HEK293T (cell line): ENCODE data around the gene PICALM.

Experiments
- CTCF ChIA-PET: fragments of 350-600 bp; formaldehyde crosslinking; extraction: SDS; loops from one replicate; lab custom pipeline; 2021; ENCODE audit warnings: antibody characterized with exemption, inconsistent platforms; lab: Yijun Ruan, JAX
- POLR2A ChIA-PET: fragments of 350-600 bp; formaldehyde crosslinking; extraction: SDS; loops from one replicate; lab custom pipeline; 2020; ENCODE audit warnings: antibody characterized with exemption, inconsistent platforms; lab: Yijun Ruan, JAX
- DNase-seq: peaks from one replicate; pipeline ENCODE4 v3.0.0; 2012; ENCODE audit warnings: mixed read lengths; ENCODE audit errors: extremely low spot score
- ARNT ChIP-seq: fragments of 450-650 bp; IDR thresholded peaks from 2 replicates; pipeline ENCODE4 v1.6.1; 2017; ENCODE audit warnings: mild to moderate bottlenecking
- BHLHE40 ChIP-seq: fragments of 450-650 bp; IDR thresholded peaks from 2 replicates; pipeline ENCODE4 v1.6.1; 2016; ENCODE audit warnings: mild to moderate bottlenecking, moderate library complexity, borderline replicate concordance
- CTBP1 ChIP-seq: fragments of 450-650 bp; IDR thresholded peaks from 2 replicates; pipeline ENCODE4 v1.6.1; 2016; ENCODE audit warnings: borderline replicate concordance
- ELF4 ChIP-seq: fragments of 450-650 bp; IDR thresholded peaks from 2 replicates; pipeline ENCODE4 v1.6.1; 2017; ENCODE audit warnings: antibody characterized with exemption
- FOXA1 ChIP-seq: fragments of 450-650 bp; IDR thresholded peaks from 2 replicates; pipeline ENCODE4 v1.6.1; 2016; ENCODE audit warnings: mild to moderate bottlenecking
- FOXK2 ChIP-seq: fragments of 450-650 bp; IDR thresholded peaks from 2 replicates; pipeline ENCODE4 v1.6.1; 2016; ENCODE audit warnings: mild to moderate bottlenecking
- FOXM1 ChIP-seq: fragments of 450-650 bp; IDR thresholded peaks from 2 replicates; pipeline ENCODE4 v1.6.1; 2017; ENCODE audit warnings: mild to moderate bottlenecking, borderline replicate concordance
- HDGF ChIP-seq: fragments of 450-650 bp; IDR thresholded peaks from 2 replicates; pipeline ENCODE4 v1.6.1; 2017; ENCODE audit warnings: antibody characterized with exemption, borderline replicate concordance
- L3MBTL2 ChIP-seq: fragments of 450-650 bp; conservative IDR thresholded peaks from 2 replicates; pipeline ENCODE4 v1.6.1; 2016; ENCODE audit warnings: mild to moderate bottlenecking
- LEF1 ChIP-seq: fragments of 450-650 bp; IDR thresholded peaks from 2 replicates; pipeline ENCODE4 v1.6.1; 2017; ENCODE audit warnings: mild to moderate bottlenecking, borderline replicate concordance
- NFRKB ChIP-seq: fragments of 450-650 bp; IDR thresholded peaks from 2 replicates; pipeline ENCODE4 v1.6.1; 2016; ENCODE audit warnings: mild to moderate bottlenecking, moderate library complexity
- SP1 ChIP-seq: fragments of 450-650 bp; IDR thresholded peaks from 2 replicates; pipeline ENCODE4 v1.6.1; 2017
- SUZ12 ChIP-seq: fragments of 450-650 bp; IDR thresholded peaks from 2 replicates; pipeline ENCODE4 v1.6.1; 2016; ENCODE audit warnings: mild to moderate bottlenecking
- TARDBP ChIP-seq: fragments of 450-650 bp; IDR thresholded peaks from 2 replicates; pipeline ENCODE4 v1.6.1; 2016
- ZNF384 ChIP-seq: fragments of 450-650 bp; IDR thresholded peaks from 2 replicates; pipeline ENCODE4 v1.6.1; 2016
- TF ChIP-seq, protein P1 (sequence below): fragments of 450-650 bp; IDR thresholded peaks from 2 replicates; pipeline ENCODE4 v1.6.1; 2016

The PICALM gene

DNA sequence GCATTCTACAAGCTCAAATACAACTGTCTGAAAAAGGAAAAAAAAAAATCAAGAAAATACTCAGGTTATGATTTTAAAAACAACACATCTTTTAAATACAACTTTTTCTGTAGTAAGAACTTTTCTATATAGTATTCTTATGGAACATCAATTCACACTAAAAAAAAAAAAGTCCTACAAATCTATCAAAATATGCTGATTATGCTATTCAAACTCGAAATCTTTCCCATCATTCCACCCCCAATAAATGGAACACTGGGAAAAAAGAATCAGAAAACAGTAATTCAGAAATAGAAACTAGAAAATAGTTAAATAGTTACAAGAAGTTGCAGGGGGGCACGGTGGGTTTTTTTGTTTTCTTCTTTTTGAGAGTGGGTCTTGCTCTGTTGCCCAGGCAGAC lies 77.4 kb downstream of the PICALM start:
- TF ChIP-seq FOXM1 = no peak
- no peak for TF ChIP-seq NFRKB
- TF ChIP-seq L3MBTL2 = no peak
- no peak for TF ChIP-seq CTBP1
- TF ChIP-seq BHLHE40 = no peak
- TF ChIP-seq LEF1 = no peak
- TF ChIP-seq ELF4 = no peak
- TF ChIP-seq ARNT = no peak
- no peak for TF ChIP-seq TARDBP
- TF ChIP-seq HDGF = no peak
- TF ChIP-seq, protein P1, sequence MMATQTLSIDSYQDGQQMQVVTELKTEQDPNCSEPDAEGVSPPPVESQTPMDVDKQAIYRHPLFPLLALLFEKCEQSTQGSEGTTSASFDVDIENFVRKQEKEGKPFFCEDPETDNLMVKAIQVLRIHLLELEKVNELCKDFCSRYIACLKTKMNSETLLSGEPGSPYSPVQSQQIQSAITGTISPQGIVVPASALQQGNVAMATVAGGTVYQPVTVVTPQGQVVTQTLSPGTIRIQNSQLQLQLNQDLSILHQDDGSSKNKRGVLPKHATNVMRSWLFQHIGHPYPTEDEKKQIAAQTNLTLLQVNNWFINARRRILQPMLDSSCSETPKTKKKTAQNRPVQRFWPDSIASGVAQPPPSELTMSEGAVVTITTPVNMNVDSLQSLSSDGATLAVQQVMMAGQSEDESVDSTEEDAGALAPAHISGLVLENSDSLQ = no peak
- TF ChIP-seq FOXK2 = no peak
- no peak for TF ChIP-seq FOXA1
- no peak for DNase-seq
- POLR2A ChIA-PET = no interaction called here
- CTCF ChIA-PET = interaction anchor here (0.5 to 0.8 kb wide), 3 partner anchors 8 to 1211 kb away, joined by 3 to 6 read pairs (median 4); no protein-coding TSS in a partner anchor

DNA sequence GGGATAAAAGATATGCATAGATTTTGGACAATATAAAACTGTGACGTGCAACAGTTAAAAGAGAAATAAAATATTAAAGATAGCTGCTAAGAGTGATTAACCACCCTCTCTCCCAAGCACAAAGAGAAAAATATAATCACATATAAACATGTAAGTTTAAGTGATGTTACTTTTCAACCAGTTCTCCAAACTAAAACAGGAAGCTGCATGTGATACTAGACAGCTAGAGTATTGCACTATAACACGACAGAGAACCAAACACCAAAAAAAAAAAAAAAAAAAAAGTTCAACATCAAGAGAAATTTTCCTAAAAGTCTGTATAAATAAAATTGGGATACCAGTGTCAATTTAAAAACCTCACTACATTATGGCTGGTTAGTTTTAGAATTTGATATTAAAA lies 79.1 kb downstream of the PICALM start:
- ChIA-PET POLR2A (no interaction called here), CTCF (no interaction called here)
- TF ChIP-seq HDGF = no peak
- TF ChIP-seq, protein P1 = no peak
- no peak for DNase-seq

DNA sequence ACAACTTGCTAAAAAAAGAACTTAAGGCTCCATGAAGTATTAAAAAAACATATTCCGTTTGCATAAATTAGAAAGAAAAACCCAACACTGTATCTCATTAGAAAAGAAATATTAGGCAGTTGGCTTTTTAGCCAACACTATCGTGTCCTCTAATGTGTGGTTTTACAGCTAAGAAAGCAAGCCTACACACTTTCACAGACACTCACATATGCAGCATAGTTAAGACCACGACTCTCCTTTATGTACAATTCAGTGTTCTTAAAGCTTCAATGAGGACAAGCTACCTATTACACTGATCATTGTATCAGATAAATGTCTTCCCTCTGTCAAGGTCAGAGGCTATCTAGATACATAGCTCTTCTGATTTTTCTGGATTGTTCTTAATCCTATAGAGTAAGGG lies 80.1 kb downstream of the PICALM start:
- TF ChIP-seq FOXA1 (no peak), TARDBP (no peak), CTBP1 (no peak), L3MBTL2 (no peak), ELF4 (no peak)
- TF ChIP-seq, protein P1 = no peak
- CTCF ChIA-PET = no interaction called here
- no peak for DNase-seq
- POLR2A ChIA-PET = no interaction called here

DNA sequence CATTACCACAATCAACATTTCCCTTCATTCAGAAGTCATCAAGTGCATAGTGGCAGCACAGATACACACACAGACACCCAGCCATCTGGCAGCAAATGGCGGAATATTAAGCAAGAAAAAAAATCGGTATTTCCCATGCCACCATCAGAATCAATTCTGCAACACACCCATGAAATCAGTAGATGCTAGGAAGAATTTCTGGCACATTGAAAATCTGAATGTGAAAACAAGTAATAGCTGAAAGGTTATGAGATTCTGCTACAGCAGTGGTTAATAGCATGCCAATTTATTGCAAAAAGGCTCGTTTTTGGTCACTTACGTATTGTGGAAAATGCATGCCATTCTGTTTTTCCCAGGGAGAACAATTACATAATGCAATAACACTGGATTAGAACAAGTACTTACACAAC lies 91.1 kb downstream of the PICALM start:
- CTCF ChIA-PET = no interaction called here

DNA sequence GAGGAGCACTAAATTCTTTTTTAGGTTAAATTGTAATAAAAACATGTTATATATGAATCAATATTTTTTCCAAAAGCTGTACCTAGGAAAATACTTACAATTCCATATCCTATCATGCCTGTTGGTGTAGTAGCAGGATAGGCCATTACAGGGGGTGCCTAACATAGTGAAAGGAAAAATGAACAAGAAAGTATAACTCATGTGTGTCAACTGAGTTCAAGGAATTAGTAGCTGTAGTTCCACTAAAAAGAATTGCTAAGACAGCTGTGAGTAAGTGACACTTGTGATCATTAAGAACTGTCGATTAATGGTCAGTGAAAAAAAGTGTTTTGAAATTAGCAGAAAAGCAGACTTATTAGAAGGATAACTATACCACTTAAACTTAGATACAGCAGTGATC lies 92.4 kb downstream of the PICALM start:
- ChIA-PET POLR2A (no interaction called here), CTCF (interaction anchor here (0.6 kb wide), 1 partner anchor 67 kb away, joined by 3 read pairs; no protein-coding TSS in a partner anchor)

More for the DNA sequence above, 91.1 kb downstream of the PICALM start:
- DNase-seq = no peak
- POLR2A ChIA-PET = no interaction called here
- TF ChIP-seq FOXA1 (no peak), TARDBP (no peak), BHLHE40 (no peak), ELF4 (no peak), SP1 (no peak), ZNF384 (no peak), NFRKB (no peak), SUZ12 (no peak), L3MBTL2 (no peak), FOXM1 (no peak)

DNA sequence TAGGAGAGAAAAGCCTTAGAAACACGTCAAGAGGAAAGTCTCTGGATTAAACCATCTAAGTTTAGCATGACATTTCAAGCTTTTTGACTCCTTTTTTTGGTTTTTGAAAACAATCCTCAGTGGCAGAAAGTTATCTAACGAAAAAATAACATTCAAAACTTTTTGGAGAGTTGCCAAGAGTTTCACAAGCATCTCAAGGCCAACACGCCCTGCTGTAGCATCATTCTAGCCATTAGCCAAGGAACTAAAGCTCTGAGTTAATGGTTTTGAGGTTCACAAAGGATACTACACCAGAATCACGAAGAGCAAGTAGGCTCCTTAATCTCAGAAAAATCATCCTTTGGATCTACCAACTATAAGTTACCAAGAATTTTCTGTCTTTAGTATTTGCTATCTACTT lies 94.8 kb downstream of the PICALM start:
- TF ChIP-seq FOXA1 (no peak), FOXK2 (no peak), NFRKB (no peak), L3MBTL2 (no peak), CTBP1 (no peak), TARDBP (no peak), ARNT (no peak), SUZ12 (no peak), SP1 (no peak), ELF4 (no peak)
- POLR2A ChIA-PET = no interaction called here
- CTCF ChIA-PET = no interaction called here
- no peak for DNase-seq

More for the DNA sequence above, 92.4 kb downstream of the PICALM start:
- no peak for DNase-seq
- TF ChIP-seq, protein P1 = no peak
- no peak for TF ChIP-seq ZNF384

DNA sequence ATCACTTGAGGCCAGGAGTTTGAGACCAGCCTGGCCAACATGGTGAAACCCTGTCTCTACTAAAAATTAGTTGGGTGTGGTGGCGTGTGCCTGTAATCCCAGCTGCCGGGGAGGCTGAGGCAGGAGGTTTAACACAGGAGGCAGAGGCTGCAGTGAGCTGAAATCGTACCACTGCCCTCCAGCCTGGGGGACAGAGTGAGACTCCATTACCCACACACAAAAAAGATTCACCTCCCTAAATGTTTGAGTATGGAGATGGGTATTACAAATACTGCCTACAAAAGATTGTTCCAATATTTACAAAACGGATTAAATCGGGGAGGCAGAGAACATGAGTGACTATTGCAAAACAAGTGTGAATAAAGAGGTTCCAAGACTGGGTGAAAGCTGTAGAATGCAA lies 98.3 kb downstream of the PICALM start:
- TF ChIP-seq, protein P1 = no peak
- TF ChIP-seq SUZ12 (no peak), BHLHE40 (no peak), NFRKB (no peak), L3MBTL2 (no peak), CTBP1 (no peak), FOXK2 (no peak), FOXM1 (no peak), LEF1 (no peak), ELF4 (no peak), HDGF (no peak), FOXA1 (no peak)
- POLR2A ChIA-PET = no interaction called here
- CTCF ChIA-PET = no interaction called here
- no peak for DNase-seq
